HL-60 (cell line): Measurements from ENCODE around the gene TENM4.

Experiments
- DNase-seq, 2 experiments: peaks; one replicate each; pipeline ENCODE4 v3.0.0-alpha.2; 2010 to 2020; ENCODE audit warnings: low read depth in 1 of 2, low spot score in 1 of 2
- H3K27ac ChIP-seq: fragments of 250-450 bp; sonication (Bioruptor Pico); replicated peaks from 2 replicates; pipeline ENCODE4 v1.5.1; 2020; ENCODE audit warnings: mild to moderate bottlenecking, moderate library complexity
- H3K27me3 ChIP-seq: fragments of 250-450 bp; sonication (Bioruptor Pico); 2 replicates; pipeline ENCODE4 v1.5.1; 2021; ENCODE audit warnings: mild to moderate bottlenecking, moderate library complexity; ENCODE audit not compliant: insufficient read depth, poor library complexity, severe bottlenecking
- H3K4me3 ChIP-seq: replicated peaks from 2 replicates; pipeline ENCODE4 v1.5.1; 2011; ENCODE audit warnings: mild to moderate bottlenecking, control low read depth, low read length; ENCODE audit not compliant: insufficient read depth
- CTCF ChIP-seq: IDR thresholded peaks from one replicate; pipeline ENCODE4 v1.5.1; 2011; ENCODE audit warnings: low read length, control low read depth, inconsistent platforms; ENCODE audit not compliant: insufficient read depth
- GABPA ChIP-seq: IDR thresholded peaks from 2 replicates; pipeline ENCODE4 v1.6.1; 2012; ENCODE audit warnings: low read depth
- POLR2AphosphoS5 ChIP-seq: IDR thresholded peaks from 2 replicates; pipeline ENCODE4 v1.6.1; 2012; ENCODE audit warnings: low read depth
- REST ChIP-seq: IDR thresholded peaks from 2 replicates; pipeline ENCODE4 v1.6.1; 2012; ENCODE audit warnings: low read depth; ENCODE audit not compliant: insufficient replicate concordance
- SPI1 ChIP-seq: IDR thresholded peaks from 2 replicates; pipeline ENCODE4 v1.6.1; 2012; ENCODE audit warnings: low read depth, mild to moderate bottlenecking, borderline replicate concordance

The TENM4 gene

GRCh38 chr11:79244241-79244772 is 196.5 kb downstream of the TENM4 start:
- Histone ChIP-seq H3K4me3 (no peak overlapping the region), H3K27ac (no peak overlapping the region), H3K27me3 (no peaks in the 10 kb centered on the region)
- TF ChIP-seq CTCF (no peak), REST (no peak), GABPA (no peak), POLR2AphosphoS5 (no peak), SPI1 (no peak)
- DNase-seq, result no peak

GRCh38 chr11:79243422-79244210 is 197.2 kb downstream of the TENM4 start:
- no peak overlapping the region for H3K4me3 ChIP-seq
- H3K27ac ChIP-seq, result no peak overlapping the region
- TF ChIP-seq GABPA (no peak), POLR2AphosphoS5 (no peak), SPI1 (no peak), CTCF (no peak), REST (no peak)
- no peaks in the 10 kb centered on the region for H3K27me3 ChIP-seq
- no peak for DNase-seq

GRCh38 chr11:79242616-79243015 is 198.2 kb downstream of the TENM4 start:
- TF ChIP-seq POLR2AphosphoS5 (no peak), CTCF (no peak)
- Histone ChIP-seq H3K4me3 (no peak overlapping the region), H3K27me3 (no peaks in the 10 kb centered on the region), H3K27ac (no peak overlapping the region)
- no peak for DNase-seq
